Stimulated activated CD8-positive, alpha-beta memory T cell treated with anti-CD3 and anti-CD28 coated beads, Interleukin-7, amount 100 ng/mL, for 4 hours (primary cell): ENCODE data around the gene RBM23.
"Not testable (repeated sequence)": the region's sequence is repeated elsewhere in the genome, so short reads cannot be mapped to it uniquely, and the experiment has no call there.

Experiments used
- DNase-seq, 2 donors: peaks; one replicate each; pipeline ENCODE4 v3.0.0-alpha.2; 2020; ENCODE audit warnings: low read depth in 2 of 2

Gene RBM23

GRCh38 chr14:22915886-22916521, 2.9 kb downstream of the RBM23 start:
- DNase-seq, result no peak

GRCh38 chr14:22914836-22915235, 4.1 kb downstream of the RBM23 start:
- not testable (repeated sequence) for DNase-seq

GRCh38 chr14:22910916-22911315, 8.0 kb downstream of the RBM23 start:
- no peak for DNase-seq

GRCh38 chr14:22908601-22909000, 10.3 kb downstream of the RBM23 start:
- DNase-seq, result no peak

GRCh38 chr14:22907429-22907828, 11.5 kb downstream of the RBM23 start:
- no peak for DNase-seq

GRCh38 chr14:22906073-22906472, 12.9 kb downstream of the RBM23 start:
- no peak for DNase-seq

GRCh38 chr14:22905627-22906026, 13.3 kb downstream of the RBM23 start:
- DNase-seq, result no peak

GRCh38 chr14:22903742-22904087, 15.2 kb downstream of the RBM23 start:
- no peak for DNase-seq

- no peak for DNase-seq
Observed at GRCh38 chr14:22901799-22902198, 17.1 kb downstream of the RBM23 start.

GRCh38 chr14:22900081-22900799, 18.7 kb downstream of the RBM23 start:
- no peak for DNase-seq

GRCh38 chr14:22898302-22899090, 20.5 kb downstream of the RBM23 start:
- no peak for DNase-seq

GRCh38 chr14:22897357-22897756, 21.6 kb downstream of the RBM23 start:
- no peak for DNase-seq

GRCh38 chr14:22896760-22897159, 22.2 kb downstream of the RBM23 start:
- DNase-seq, result no peak

- no peak for DNase-seq
Observed at GRCh38 chr14:22896356-22896755, 22.6 kb downstream of the RBM23 start.

GRCh38 chr14:22895402-22895801, 23.5 kb downstream of the RBM23 start:
- DNase-seq, result no peak

GRCh38 chr14:22893706-22894105, 25.2 kb downstream of the RBM23 start:
- DNase-seq, result no peak

- DNase-seq, result no peak
Observed at GRCh38 chr14:22892488-22892887, 26.5 kb downstream of the RBM23 start.

GRCh38 chr14:22890416-22890815, 28.5 kb downstream of the RBM23 start:
- no peak for DNase-seq

GRCh38 chr14:22888662-22889061, 30.3 kb downstream of the RBM23 start:
- DNase-seq, result no peak

GRCh38 chr14:22887990-22888378, 31.0 kb downstream of the RBM23 start:
- peak; percentile 49 to 57 for DNase-seq

- no peak for DNase-seq
Observed at GRCh38 chr14:22887260-22887989, 31.5 kb downstream of the RBM23 start.
